Activated CD8-positive, alpha-beta memory T cell treated with anti-CD3 and anti-CD28 coated beads for 24 hours (primary cell): ENCODE results near the gene IBA57.
A peak's percentile ranks its signal among the peaks of the same experiment; 100 is the strongest.
"Not testable (repeated sequence)": the region's sequence is repeated elsewhere in the genome, so short reads cannot be mapped to it uniquely, and the experiment has no call there.

Experiments used
- DNase-seq: peaks from one replicate; pipeline ENCODE4 v3.0.0-alpha.2; 2020

The IBA57 gene

DNA sequence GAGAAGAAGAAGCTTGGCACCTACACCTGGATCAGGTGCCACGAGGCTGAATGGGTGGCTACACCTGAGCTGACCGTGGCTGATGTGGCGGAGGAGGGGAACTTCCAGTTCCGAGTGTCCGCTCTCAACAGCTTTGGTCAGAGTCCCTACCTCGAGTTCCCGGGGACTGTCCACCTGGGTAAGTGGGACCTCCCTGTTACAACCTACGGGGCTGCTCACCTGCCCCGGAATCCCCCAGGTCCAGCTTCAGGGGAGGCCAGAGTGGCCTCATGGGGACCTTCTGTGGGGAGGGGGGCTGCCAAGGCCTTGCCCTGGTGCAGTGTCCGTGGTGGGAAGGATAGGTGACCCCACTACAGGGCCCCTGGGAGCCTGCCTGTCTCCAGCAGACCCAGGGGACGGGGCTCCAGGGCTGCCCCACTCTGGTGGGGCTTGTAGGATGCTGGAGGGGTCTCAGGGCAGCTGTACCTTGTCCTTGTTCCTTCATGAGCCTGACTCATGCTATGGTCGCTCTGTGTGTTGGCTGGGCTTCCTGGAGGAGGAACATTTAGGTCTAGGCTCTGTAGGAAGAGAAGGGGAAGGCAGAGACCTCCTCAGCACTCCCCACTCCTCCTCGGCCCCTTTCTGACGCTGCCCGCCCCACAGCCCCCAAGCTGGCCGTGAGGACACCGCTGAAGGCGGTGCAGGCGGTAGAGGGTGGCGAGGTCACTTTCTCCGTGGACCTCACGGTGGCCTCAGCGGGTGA lies 49.5 kb downstream of the IBA57 start:
- DNase-seq: peak; percentile 54

DNA sequence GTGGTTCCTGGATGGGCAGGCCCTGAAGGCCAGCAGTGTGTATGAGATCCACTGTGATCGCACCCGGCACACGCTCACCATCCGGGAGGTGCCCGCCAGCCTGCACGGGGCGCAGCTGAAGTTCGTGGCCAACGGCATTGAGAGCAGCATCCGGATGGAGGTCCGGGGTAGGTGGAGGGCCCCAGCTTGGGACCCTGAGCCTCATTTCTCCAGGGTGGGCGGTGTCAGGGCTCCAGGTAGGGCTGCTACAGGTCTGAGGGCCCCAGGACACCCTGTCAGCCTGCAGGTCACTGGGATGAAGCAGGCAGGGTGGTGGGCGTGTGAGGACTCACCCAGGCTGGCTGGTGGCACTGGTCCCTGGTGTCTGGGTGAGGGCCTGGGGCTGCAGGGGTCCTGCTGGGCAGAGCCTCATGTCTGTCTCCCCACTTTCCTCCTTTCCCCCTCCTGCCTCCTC lies 50.1 kb downstream of the IBA57 start:
- peak; percentile 53 for DNase-seq

DNA sequence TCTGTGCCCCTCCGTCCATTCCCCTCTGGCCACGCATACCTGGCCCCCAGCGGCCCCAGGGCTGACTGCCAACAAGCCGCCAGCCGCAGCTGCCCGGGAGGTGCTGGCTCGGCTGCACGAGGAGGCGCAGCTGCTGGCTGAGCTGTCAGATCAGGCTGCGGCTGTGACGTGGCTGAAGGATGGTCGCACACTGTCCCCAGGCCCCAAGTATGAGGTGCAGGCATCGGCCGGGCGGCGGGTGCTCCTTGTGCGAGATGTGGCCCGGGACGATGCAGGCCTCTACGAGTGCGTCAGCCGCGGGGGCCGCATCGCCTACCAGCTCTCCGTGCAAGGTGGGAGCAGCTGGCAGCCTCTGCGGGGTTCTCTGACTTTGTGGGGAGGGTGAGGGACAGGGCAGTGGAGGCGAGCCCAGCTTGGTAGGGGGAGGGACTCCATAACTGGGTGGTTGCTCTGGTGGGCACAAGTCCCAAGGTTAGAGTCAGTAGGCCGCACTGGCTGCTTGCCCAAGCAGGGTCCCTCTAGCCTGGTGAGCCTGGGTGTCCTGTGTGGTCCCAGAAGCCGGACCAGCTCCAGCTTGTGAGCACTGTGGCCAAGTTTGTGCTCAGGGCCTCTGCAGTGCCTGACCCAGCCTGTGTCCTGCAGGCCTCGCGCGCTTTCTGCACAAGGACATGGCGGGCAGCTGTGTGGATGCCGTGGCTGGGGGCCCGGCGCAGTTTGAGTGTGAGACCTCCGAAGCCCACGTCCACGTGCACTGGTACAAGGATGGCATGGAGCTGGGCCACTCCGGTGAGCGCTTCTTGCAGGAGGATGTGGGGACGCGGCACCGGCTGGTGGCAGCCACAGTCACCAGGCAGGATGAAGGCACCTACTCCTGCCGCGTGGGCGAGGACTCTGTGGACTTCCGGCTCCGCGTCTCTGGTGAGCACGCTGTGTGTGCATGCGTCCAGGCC lies 51.0 kb downstream of the IBA57 start:
- peak; percentile 47 for DNase-seq

- peak; percentile 26 for DNase-seq
These were observed 52.1 kb downstream of the IBA57 start for GRCh38 chr1:228217551-228218344.

GRCh38 chr1:228218513-228219244 lies 53.1 kb downstream of the IBA57 start:
- peak; percentile 40 for DNase-seq

- DNase-seq: peak; percentile 48
These were observed 53.8 kb downstream of the IBA57 start for GRCh38 chr1:228219245-228219961.

DNA sequence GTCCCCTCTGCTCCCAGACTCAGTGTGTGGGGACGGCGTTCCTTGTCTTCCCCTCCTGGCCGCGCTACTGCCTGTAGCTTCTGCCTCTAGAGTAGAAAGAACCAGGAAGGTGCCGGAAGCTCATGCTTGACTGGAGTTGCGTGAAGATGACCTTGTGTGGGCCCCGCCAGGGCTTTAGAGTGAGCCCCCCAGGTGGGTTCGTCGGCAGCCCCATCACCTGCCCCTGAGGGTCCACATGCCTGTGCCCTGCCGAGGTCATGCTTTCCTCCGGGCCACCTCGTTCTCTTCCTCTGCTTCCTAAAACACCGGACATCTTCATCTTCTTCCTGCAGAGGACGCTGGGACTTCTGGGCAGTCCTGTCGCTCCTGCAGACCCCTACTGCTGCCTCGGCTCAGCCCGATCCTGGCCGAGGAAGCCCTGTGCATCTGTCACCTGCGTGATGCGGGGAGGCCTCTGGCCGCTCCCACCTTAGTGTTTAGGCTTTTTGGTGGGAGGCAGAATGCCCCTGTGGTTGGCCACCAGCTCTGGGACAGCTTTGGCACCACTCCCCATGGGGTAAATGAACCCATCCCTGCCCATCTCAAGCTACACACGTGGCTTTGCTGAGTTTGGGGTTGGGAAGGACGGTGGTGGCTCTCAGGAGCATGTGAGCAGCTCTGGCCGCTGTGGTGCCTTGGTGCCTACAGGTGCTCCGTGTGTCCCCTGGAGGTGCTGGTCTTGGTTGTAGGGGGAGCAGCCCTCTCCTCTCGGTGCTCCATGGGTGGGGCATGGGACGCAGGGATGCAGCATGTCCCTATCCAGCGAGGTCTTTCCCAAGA lies 54.6 kb downstream of the IBA57 start:
- DNase-seq: peak; percentile 45

GRCh38 chr1:228221097-228221496 lies 55.5 kb downstream of the IBA57 start:
- peak; percentile 13 for DNase-seq

- DNase-seq: peak; percentile 32
These were observed 56.9 kb downstream of the IBA57 start for GRCh38 chr1:228222548-228222947.

DNA sequence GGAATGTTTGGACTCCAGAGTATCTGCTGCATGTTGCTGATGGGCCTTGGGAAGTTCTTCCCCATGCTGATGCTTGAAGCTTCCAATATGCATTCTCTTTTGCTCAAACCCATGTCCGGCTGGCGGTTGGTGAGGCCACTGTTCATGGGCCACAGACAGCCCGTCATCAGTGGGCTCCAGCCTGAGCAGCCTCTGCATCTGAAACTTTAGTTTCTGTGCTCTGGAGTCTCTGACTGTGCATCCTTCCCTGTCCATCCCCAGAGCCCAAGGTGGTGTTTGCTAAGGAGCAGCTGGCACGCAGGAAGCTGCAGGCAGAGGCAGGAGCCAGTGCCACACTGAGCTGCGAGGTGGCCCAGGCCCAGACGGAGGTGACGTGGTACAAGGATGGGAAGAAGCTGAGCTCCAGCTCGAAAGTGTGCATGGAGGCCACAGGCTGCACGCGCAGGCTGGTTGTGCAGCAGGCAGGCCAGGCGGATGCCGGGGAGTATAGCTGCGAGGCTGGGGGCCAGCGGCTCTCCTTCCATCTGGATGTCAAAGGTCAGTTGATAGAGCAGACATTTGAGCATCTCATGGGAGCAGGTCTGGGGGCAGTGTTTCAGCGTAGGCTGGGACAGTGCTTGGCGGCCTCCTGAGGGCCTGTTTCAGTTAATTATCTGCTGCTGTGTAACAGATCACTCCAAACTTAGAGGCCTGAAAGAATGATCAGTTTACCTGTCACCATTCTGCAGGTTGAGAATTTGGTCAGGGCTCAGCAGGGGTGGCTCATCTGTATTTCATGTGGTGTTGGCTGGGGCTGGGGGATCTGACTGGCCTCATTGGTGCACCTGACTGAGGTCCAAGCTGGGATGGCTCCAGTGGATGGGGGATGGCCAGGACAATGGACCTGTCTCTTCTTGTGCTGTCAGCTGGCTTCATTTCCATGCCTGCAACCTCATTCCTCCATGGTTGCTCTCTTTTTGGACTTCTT lies 58.9 kb downstream of the IBA57 start:
- DNase-seq: peak; percentile 37

- no peak for DNase-seq
These were observed 59.6 kb downstream of the IBA57 start for GRCh38 chr1:228225165-228225710.

DNA sequence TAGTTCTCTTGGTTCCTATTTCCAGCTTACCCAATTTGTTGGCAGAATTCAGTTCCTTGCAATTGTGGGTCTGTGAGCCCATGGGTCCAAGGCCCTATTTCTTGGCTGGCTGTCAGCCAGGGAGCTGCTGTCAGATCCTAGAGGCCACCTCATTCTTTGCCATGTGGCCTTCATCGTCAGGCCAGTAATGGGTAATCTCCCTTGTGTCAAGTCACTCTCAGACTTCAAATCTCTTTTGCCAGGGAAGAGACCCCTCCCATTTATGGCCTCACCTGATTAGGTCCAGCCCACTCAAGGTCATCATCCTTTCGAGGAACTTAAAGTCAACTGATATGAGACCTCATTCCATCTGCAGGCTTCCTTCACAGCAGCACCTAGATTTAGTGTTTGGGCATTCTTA lies 60.1 kb downstream of the IBA57 start:
- DNase-seq: no peak

DNA sequence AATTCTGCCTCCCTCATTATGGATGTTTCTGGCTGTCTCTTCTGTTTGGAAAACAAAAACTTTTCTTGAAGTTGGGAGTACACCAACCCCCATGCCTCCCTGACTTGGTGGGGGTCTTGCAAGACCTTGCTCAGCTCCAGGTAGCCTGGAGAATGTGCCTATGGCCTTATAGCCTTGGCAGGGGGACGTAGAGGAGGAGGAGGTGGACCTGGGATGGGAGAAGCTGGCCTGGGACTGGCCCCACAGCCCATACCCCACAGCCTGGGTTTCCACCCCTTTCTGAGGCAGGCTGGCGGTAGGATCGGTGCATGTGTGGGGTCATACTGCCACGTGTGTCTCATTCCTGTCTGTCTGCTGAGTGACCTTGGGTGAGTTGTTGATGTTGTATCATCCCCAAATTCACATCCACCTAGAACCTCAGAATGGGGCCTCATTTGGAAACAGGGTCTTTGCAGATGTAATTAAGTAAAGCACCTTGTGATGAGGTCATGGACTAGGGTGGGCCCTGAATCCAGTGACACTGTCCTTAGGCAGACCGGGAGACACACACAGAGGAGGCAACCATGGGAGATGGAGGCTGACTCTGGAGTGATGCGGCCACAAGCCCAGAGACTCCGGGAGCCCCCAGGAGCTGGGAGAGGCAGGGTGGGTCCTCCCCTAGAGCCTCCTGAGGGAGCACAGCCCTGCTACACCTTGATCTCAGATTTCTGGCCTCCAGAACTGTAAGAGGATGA lies 60.7 kb downstream of the IBA57 start:
- DNase-seq: peak; percentile 38

DNA sequence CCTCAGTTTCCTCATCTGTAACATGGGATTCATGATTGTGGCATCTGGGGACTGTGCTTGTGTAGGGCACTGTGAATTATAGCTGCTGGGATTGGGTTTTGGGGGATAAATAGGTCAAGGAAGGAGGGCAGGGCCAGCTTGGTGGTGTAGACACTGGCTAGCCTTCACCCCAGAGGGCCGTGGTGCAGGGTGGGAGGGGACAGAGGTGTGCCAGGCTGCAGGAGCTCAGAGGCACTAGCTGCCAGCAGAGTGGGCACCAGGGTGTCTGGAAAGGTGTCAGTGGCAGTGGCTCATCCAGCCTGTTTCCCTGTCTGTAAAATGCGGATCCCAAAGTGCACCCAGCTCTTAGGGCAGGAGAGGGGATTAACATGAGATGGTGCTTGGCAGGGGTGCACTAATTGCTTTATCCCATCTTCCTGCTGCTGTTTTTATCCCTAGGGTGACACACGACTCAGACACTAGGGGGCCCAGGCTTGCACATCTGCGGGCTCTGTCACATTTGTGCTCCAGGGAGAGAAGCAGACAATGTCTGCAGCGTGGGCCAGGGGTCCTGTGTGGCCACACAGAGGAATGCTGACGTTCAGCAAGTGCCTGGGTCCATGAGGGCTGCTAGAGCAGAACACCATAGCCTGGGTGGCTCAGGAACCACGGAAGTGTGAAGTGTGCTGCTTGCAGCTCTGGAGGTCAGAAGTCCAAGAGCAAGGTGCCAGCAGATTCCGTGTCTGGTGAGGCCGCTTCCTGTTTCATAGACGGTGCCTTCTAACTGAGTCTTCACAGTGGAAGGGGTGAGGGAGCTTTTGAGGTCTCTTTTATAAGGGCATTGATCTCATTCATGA lies 61.6 kb downstream of the IBA57 start:
- peak; percentile 44 for DNase-seq

DNA sequence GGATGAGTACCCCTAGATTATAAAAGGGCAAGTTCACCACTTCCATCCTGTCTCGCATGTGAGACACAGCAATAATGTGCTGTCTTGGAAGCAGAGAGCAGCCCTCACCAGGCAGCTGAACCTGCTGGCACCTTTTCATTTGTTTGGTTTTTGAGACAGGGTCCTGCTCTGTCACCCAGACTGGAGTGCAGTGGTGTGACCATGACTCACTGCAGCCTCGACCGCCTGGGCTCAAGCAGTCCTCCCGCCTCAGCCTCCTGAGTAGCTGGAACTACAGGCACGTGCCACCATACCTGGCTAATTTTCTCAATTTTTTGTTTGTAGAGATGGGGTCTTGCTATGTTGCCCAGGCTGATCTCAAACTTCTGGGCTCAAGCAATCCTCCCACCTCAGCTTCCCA lies 62.5 kb downstream of the IBA57 start:
- DNase-seq: not testable (repeated sequence)

DNA sequence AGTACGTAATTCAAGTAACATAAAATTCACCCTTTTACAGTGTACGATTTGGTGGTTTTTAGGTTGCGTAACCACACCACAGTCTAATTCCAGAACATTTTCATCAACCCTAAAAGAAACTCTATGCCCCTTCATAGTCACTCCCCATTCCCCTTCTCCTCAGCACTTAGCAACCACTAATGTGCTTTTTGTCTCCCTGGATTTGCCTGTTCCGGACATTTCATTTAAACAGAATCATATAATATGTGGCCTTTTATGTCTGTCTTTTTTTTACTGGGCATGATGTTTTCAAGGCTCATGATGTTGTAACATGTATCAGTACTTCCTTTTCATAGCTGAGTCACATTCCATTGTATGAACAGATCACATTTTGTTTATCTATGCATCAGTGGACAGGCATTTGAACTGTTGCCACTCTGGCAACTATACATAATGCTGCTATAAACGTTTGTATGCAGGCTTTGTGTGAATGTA lies 63.0 kb downstream of the IBA57 start:
- DNase-seq: no peak

DNA sequence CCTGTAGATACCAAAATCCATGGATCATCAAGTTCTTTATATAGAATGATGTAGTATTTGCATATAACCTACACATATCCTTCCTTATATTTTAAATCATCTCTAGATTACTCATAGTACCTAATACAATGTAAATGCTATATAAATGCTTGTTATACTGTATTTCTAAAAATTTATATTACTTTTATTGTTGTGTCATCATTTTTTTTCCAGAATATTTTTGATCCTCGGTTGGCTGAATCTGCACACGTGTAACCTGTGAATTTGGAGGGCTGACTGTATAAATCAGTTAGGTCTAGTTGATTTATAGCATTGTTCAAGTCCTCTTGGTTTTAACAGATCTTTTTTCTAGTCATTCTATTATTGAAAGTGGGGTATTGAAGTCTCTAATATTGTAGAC lies 65.6 kb downstream of the IBA57 start:
- DNase-seq: no peak
